Measurements from ENCODE around the gene ERMARD.

Gene ERMARD

DNA sequence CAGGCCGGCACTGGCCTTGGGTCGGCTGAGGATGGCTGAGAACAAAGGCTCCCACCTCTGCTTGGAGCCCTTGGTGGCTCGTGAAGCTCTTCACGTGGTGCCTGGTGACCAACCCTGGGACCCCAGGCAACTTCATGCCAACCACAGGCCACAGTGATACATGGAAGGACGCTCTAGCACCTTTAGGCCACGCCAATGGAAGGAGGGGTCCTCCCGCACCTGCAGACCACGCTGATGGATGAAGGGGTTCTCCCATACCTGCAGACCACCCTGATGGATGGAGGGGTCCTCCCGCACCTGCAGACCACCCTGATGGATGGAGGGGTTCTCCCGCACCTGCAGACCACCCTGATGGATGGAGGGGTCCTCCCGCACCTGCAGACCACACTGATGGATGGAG, 62.5 kb downstream of the ERMARD start:
- TF ChIP-seq, protein P1, sequence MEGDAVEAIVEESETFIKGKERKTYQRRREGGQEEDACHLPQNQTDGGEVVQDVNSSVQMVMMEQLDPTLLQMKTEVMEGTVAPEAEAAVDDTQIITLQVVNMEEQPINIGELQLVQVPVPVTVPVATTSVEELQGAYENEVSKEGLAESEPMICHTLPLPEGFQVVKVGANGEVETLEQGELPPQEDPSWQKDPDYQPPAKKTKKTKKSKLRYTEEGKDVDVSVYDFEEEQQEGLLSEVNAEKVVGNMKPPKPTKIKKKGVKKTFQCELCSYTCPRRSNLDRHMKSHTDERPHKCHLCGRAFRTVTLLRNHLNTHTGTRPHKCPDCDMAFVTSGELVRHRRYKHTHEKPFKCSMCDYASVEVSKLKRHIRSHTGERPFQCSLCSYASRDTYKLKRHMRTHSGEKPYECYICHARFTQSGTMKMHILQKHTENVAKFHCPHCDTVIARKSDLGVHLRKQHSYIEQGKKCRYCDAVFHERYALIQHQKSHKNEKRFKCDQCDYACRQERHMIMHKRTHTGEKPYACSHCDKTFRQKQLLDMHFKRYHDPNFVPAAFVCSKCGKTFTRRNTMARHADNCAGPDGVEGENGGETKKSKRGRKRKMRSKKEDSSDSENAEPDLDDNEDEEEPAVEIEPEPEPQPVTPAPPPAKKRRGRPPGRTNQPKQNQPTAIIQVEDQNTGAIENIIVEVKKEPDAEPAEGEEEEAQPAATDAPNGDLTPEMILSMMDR (conservative IDR thresholded peaks at IDR 0.05; ENCODE audit: low read depth) = no peak
- no peak for DNase-seq (ENCODE audit: low spot score)
- CTCF ChIA-PET = interaction anchor here (0.9 kb wide), 1 partner anchor 681 kb away, joined by 4 read pairs; no protein-coding TSS in a partner anchor
- H3K27ac ChIP-seq = no peak overlapping the region
- POLR2A ChIA-PET (ENCODE audit: low non-redundant PET) = no interaction called here

DNA sequence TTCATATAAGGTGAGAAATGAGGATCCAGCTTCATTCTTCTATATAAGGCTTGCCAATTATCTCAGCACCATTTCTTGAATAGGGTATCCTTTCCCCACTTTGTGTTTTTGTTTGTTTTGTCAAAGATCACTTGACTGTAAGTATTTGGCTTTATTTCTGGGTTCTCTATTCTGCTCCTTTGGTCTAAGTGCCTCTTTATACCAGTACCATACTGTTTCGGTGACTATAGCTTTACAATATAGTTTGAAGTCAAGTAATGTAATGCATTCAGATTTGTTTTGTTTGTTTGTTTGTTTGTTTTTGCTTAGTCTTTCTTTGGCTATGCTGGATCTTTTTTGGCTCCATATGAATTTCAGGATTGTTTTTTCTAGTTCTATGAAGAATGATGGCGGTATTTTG, 64.6 kb downstream of the ERMARD start:
- no peak for DNase-seq (ENCODE audit: low spot score)
- ChIA-PET CTCF (interaction anchor here (2.4 kb wide), 1 partner anchor 15 kb away, joined by 9 read pairs; no protein-coding TSS in a partner anchor), POLR2A (ENCODE audit: low non-redundant PET) (no interaction called here)
- no peak overlapping the region for H3K27ac ChIP-seq
- TF ChIP-seq, protein P1 (conservative IDR thresholded peaks at IDR 0.05; ENCODE audit: low read depth) = no peak

DNA sequence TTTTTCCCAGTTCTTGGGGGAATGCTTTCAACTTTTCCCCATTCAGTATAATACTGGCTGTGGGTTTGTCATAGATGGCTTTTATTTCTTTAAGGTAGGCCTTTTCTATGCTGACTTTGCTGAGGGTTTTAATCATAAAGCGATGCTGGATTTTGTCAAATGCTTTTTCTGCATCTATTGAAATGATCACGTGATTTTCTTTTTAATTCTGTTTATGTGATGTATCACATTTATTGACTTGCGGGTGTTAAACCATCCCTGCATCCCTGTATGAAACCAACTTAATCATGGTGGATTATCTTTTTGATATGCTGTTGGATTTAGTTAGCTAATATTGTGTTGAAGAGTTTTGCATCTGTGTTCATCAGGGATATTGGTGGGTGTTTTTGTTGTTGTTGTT, 65.6 kb downstream of the ERMARD start:
- CTCF ChIA-PET = interaction anchor here (2.4 kb wide), 1 partner anchor 14 kb away, joined by 9 read pairs; no protein-coding TSS in a partner anchor

DNA sequence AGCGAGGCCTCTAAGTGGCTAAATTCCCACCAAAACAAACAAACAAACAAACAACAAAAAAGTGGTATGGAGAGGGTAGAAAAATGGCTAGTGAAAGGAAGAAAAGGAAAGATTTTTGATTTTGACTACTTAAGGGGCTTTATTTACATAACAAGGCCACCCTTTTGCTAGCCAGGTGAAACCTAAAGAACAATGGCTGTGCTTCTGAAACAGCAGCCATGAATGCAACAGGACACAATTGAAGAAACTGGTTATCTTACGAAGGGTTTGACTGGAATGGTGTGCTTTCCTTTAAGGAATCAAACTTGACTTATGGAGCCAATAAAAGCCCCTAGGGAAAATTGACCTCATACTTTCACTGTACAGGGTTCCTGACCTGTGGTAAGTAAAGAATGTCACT, 68.9 kb downstream of the ERMARD start:
- TF ChIP-seq, protein P1 (conservative IDR thresholded peaks at IDR 0.05; ENCODE audit: low read depth) = no peak
- ChIA-PET CTCF (no interaction called here), POLR2A (ENCODE audit: low non-redundant PET) (no interaction called here)
- DNase-seq (ENCODE audit: low spot score) = no peak
- no peak overlapping the region for H3K27ac ChIP-seq

More for the DNA sequence above, 65.6 kb downstream of the ERMARD start:
- no peak for DNase-seq (ENCODE audit: low spot score)
- POLR2A ChIA-PET (ENCODE audit: low non-redundant PET) = no interaction called here
- H3K27ac ChIP-seq = no peak overlapping the region
- TF ChIP-seq, protein P1 (conservative IDR thresholded peaks at IDR 0.05; ENCODE audit: low read depth) = no peak

DNA sequence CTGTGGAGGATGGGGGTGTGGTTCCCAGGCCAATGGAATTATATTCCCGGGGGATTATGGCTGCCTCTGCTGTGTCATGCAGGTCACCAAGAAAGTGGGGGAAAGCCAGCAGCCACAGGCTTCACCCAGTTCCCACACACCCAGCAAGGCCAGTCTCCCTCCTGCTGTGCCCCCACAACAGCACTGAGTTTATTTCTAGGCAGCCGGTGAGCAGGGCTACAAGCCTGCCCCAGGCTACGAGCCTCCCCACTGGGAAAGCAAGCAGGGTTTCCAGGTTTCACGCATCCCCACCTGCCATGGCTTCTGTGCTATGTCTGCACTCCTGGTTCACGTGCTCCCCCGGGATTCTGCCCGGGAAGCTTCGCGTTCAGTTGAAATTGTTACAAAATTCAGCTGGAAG, 72.6 kb downstream of the ERMARD start:
- TF ChIP-seq, protein P1 (conservative IDR thresholded peaks at IDR 0.05; ENCODE audit: low read depth) = no peak
- no peak for DNase-seq (ENCODE audit: low spot score)
- ChIA-PET CTCF (no interaction called here), POLR2A (ENCODE audit: low non-redundant PET) (no interaction called here)
- H3K27ac ChIP-seq = no peak overlapping the region

DNA sequence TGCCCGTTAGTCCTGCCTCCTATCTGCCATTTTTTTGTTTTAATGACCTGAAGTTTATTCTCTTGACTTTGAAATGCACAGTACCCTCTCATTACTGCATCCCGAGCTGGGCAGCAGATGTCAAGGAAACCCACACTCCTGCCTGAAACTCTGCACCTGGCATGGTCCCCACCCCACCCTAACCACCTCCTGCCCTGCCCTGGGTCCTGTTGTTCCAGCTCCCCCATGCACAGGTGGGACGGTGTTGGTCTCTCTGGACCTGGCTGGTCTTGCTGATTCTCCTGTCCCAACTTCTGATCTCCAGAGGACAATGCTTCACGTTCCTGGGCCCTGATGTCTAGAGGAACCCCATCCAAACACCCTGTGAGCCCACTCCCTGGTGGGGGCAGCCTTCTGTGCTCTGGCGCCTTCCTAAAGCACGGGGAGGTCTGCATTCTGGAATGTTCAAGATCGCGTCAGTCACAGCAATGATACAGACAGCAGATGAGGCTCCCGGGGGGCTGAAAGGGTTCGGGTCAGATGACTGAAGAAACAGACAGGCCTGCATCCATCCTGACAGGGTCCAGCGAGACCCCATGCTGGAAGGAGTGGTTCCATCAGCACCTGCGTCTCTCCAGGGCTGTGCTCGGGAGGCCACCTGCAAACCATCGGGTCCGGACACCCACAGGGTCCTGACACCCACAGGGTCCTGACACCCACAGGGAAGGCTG, 73.6 kb downstream of the ERMARD start:
- POLR2A ChIA-PET (ENCODE audit: low non-redundant PET) = no interaction called here
- TF ChIP-seq, protein P1 (conservative IDR thresholded peaks at IDR 0.05; ENCODE audit: low read depth) = no peak
- CTCF ChIA-PET = interaction anchor here (0.7 kb wide), 1 partner anchor 35 kb away, joined by 4 read pairs; no protein-coding TSS in a partner anchor
- no peak for DNase-seq (ENCODE audit: low spot score)
- H3K27ac ChIP-seq = no peak overlapping the region

All from RWPE1 (cell line).